ENCODE measurements around the gene LRMDA. TPM values are rescaled to one million over a fixed set of nuclear protein-coding genes. Genes with fewer than 3 reads are reported as not detected.

The LRMDA gene
- total RNA-seq, 1 donor from 2014 or later, result 5.2 TPM

GRCh38 chr10:75742355-75742754, 310.9 kb downstream of the LRMDA start:
- no peaks in the 10 kb centered on the region for H3K27me3 ChIP-seq
- no peaks in the 10 kb centered on the region for H3K79me2 ChIP-seq (ENCODE audit: low read depth)
- no peak overlapping the region for H2AFZ ChIP-seq (replicated peaks)
- no peaks in the 10 kb centered on the region for H3K36me3 Mint-ChIP-seq
- H3K27me3 Mint-ChIP-seq (ENCODE audit: insufficient read depth, low read depth), result peaks cover 4% of the 10 kb centered on the region
- no peak overlapping the region for H3K9ac ChIP-seq
- TF ChIP-seq CTCF (IDR thresholded peaks at IDR 0.05) (no peak), EZH2phosphoT487 (IDR thresholded peaks at IDR 0.05) (no peak), EZH2 (IDR thresholded peaks at IDR 0.05) (no peak)
- H3K4me1 ChIP-seq, result peaks cover 10% of the 10 kb centered on the region
- no peaks in the 10 kb centered on the region for H3K9me3 ChIP-seq (ENCODE audit: low read depth)
- H3K4me1 Mint-ChIP-seq, result peaks cover 14% of the 10 kb centered on the region
- no peaks in the 10 kb centered on the region for H3K9me3 Mint-ChIP-seq
- no peak for DNase-seq (ENCODE audit: low spot score)
- H3K27ac Mint-ChIP-seq, result no peak overlapping the region
- H3K4me3 ChIP-seq, result no peak overlapping the region
- H3K36me3 ChIP-seq, result no peaks in the 10 kb centered on the region
- H3K4me2 ChIP-seq, result no peak overlapping the region
- no peak overlapping the region for H3K27ac ChIP-seq
- H3F3A ChIP-seq (ENCODE audit: low read depth), result no peaks in the 10 kb centered on the region
- no peaks in the 10 kb centered on the region for H4K20me1 ChIP-seq (ENCODE audit: low read depth)
- H3K4me3 Mint-ChIP-seq, result no peak overlapping the region

- Mint-ChIP-seq H3K4me1 (peaks cover 11% of the 10 kb centered on the region), H3K36me3 (no peaks in the 10 kb centered on the region)
- TF ChIP-seq EZH2 (IDR thresholded peaks at IDR 0.05) (no peak), EZH2phosphoT487 (IDR thresholded peaks at IDR 0.05) (no peak), CTCF (IDR thresholded peaks at IDR 0.05) (no peak)
Measured at GRCh38 chr10:75743291-75743778, 311.9 kb downstream of the LRMDA start.

GRCh38 chr10:75744261-75744660, 312.8 kb downstream of the LRMDA start:
- H3K9me3 Mint-ChIP-seq, result no peaks in the 10 kb centered on the region
- no peaks in the 10 kb centered on the region for H3K27me3 Mint-ChIP-seq (ENCODE audit: insufficient read depth, low read depth)
- Histone ChIP-seq H3F3A (ENCODE audit: low read depth) (no peaks in the 10 kb centered on the region), H3K4me2 (no peak overlapping the region), H3K9me3 (ENCODE audit: low read depth) (no peaks in the 10 kb centered on the region), H3K79me2 (ENCODE audit: low read depth) (no peaks in the 10 kb centered on the region), H3K27me3 (no peaks in the 10 kb centered on the region), H4K20me1 (ENCODE audit: low read depth) (no peaks in the 10 kb centered on the region), H3K27ac (no peak overlapping the region), H2AFZ (replicated peaks) (peak overlapping the region; percentile 61), H3K9ac (no peak overlapping the region), H3K4me1 (peaks cover 9% of the 10 kb centered on the region), H3K36me3 (no peaks in the 10 kb centered on the region), H3K4me3 (no peak overlapping the region)
- peaks cover 10% of the 10 kb centered on the region for H3K4me1 Mint-ChIP-seq
- no peak overlapping the region for H3K27ac Mint-ChIP-seq
- H3K4me3 Mint-ChIP-seq, result no peak overlapping the region
- TF ChIP-seq EZH2 (IDR thresholded peaks at IDR 0.05) (no peak), CTCF (IDR thresholded peaks at IDR 0.05) (no peak), EZH2phosphoT487 (IDR thresholded peaks at IDR 0.05) (no peak)
- DNase-seq (ENCODE audit: low spot score), result no peak
- no peaks in the 10 kb centered on the region for H3K36me3 Mint-ChIP-seq

More at GRCh38 chr10:75743291-75743778, 311.9 kb downstream of the LRMDA start:
- H3K27me3 ChIP-seq, result no peaks in the 10 kb centered on the region
- peaks cover 4% of the 10 kb centered on the region for H3K27me3 Mint-ChIP-seq (ENCODE audit: insufficient read depth, low read depth)
- no peaks in the 10 kb centered on the region for H3K9me3 Mint-ChIP-seq
- H3K9ac ChIP-seq, result no peak overlapping the region
- H3K4me2 ChIP-seq, result no peak overlapping the region
- H3K79me2 ChIP-seq (ENCODE audit: low read depth), result no peaks in the 10 kb centered on the region
- no peaks in the 10 kb centered on the region for H3F3A ChIP-seq (ENCODE audit: low read depth)
- H3K9me3 ChIP-seq (ENCODE audit: low read depth), result no peaks in the 10 kb centered on the region
- H3K4me1 ChIP-seq, result peaks cover 9% of the 10 kb centered on the region
- H3K36me3 ChIP-seq, result no peaks in the 10 kb centered on the region
- H3K4me3 Mint-ChIP-seq, result no peak overlapping the region
- no peak overlapping the region for H3K27ac Mint-ChIP-seq
- no peaks in the 10 kb centered on the region for H4K20me1 ChIP-seq (ENCODE audit: low read depth)
- H3K4me3 ChIP-seq, result no peak overlapping the region
- DNase-seq (ENCODE audit: low spot score), result no peak
- peak overlapping the region; percentile 40 for H2AFZ ChIP-seq (replicated peaks)
- H3K27ac ChIP-seq, result no peak overlapping the region

Measured in neural progenitor cell (in vitro differentiated cells).